ENCODE data around the gene GLI3. TPM values are rescaled to one million over a fixed set of nuclear protein-coding genes. Genes with fewer than 3 reads are reported as not detected.

GLI3 gene
- total RNA-seq, 1 experiment from 2014 or later = 45.0 TPM

DNA sequence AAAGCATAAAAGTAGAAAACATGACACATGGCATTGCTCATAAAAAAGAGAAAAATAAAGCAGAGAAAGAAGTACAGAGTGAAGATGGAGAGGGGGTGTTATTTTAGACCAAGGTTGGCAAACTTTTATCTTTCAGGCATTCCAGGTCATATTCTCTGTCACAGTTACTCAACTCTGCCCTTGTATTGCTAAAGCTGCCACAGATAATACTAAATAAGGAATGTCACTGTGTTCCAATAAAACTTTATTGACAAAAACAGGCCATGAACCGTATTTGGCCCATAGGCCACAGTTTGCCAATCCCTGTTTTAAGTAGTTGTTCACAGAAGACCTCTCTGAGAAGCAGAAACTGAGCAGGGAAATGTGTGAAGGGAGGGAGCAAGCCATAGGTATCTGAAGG lies 167.4 kb downstream of the GLI3 start:
- no peak overlapping the region for H3K27ac ChIP-seq (ENCODE audit: insufficient read length, low read depth, low read length)
- H3K79me2 ChIP-seq (ENCODE audit: insufficient read depth, low read length) = no peaks in the 10 kb centered on the region
- Mint-ChIP-seq H3K4me1 (peaks cover 64 to 66% of the 10 kb centered on the region in 2 experiments), H3K36me3 (ENCODE audit: insufficient read depth in 1 of 3, low read depth in 3 of 3) (no peaks in the 10 kb centered on the region), H3K9me3 (no peaks in the 10 kb centered on the region), H3K27me3 (ENCODE audit: low read depth) (no peaks in the 10 kb centered on the region; the same call in 1 of the 2 replicates), H3K4me3 (no peak overlapping the region), H3K27ac (no peak overlapping the region)
- H3K18ac ChIP-seq (ENCODE audit: insufficient read length, low read depth, low read length) = no peak overlapping the region
- no peaks in the 10 kb centered on the region for H3K23me2 ChIP-seq (ENCODE audit: insufficient read length, low read depth, low read length, poor library complexity, severe bottlenecking)
- H3K4me1 ChIP-seq (ENCODE audit: insufficient read depth, low read length) = peaks cover 14% of the 10 kb centered on the region; the same call in 1 of the 2 replicates
- H2BK5ac ChIP-seq (ENCODE audit: insufficient read length, low read length) = no peak overlapping the region
- H2AFZ ChIP-seq (ENCODE audit: low read length) = no peak overlapping the region
- no CpG with 5 or more reads among the region's 1 CpG for WGBS (ENCODE audit: extremely low coverage, insufficient read length, low lambda C conversion rate)
- no peak for DNase-seq
- H2BK20ac ChIP-seq (ENCODE audit: low read depth, low read length, poor library complexity, severe bottlenecking) = no peak overlapping the region
- no peaks in the 10 kb centered on the region for H3K9me3 ChIP-seq (ENCODE audit: control insufficient read depth, low read depth, low read length)
- no peak overlapping the region for H4K5ac ChIP-seq (ENCODE audit: insufficient read length, low read depth, low read length)
- no peak overlapping the region for H3T11ph ChIP-seq (ENCODE audit: low read length)
- H3K23ac ChIP-seq (ENCODE audit: insufficient read length, low read depth, low read length) = no peak overlapping the region
- no peak overlapping the region for H2BK15ac ChIP-seq (ENCODE audit: low read depth, low read length)
- no peak overlapping the region for H3K14ac ChIP-seq (ENCODE audit: insufficient read depth, low read length)
- no peak overlapping the region for H2AK5ac ChIP-seq (ENCODE audit: insufficient read length, low read length)
- no peak overlapping the region for H3K4me2 ChIP-seq (ENCODE audit: insufficient read depth, insufficient read length, low read length)
- no peaks in the 10 kb centered on the region for H3K27me3 ChIP-seq (ENCODE audit: insufficient read depth, low read length)
- no peaks in the 10 kb centered on the region for H4K20me1 ChIP-seq (ENCODE audit: control insufficient read depth, insufficient read depth, insufficient read length)
- no peak overlapping the region for H2BK120ac ChIP-seq (ENCODE audit: low read depth, low read length, poor library complexity, severe bottlenecking)
- TF ChIP-seq, protein P1, sequence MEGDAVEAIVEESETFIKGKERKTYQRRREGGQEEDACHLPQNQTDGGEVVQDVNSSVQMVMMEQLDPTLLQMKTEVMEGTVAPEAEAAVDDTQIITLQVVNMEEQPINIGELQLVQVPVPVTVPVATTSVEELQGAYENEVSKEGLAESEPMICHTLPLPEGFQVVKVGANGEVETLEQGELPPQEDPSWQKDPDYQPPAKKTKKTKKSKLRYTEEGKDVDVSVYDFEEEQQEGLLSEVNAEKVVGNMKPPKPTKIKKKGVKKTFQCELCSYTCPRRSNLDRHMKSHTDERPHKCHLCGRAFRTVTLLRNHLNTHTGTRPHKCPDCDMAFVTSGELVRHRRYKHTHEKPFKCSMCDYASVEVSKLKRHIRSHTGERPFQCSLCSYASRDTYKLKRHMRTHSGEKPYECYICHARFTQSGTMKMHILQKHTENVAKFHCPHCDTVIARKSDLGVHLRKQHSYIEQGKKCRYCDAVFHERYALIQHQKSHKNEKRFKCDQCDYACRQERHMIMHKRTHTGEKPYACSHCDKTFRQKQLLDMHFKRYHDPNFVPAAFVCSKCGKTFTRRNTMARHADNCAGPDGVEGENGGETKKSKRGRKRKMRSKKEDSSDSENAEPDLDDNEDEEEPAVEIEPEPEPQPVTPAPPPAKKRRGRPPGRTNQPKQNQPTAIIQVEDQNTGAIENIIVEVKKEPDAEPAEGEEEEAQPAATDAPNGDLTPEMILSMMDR (conservative IDR thresholded peaks at IDR 0.05) = no peak
- H4K8ac ChIP-seq (replicated peaks; ENCODE audit: insufficient read length, low read depth, low read length) = no peak overlapping the region
- H4K91ac ChIP-seq (ENCODE audit: insufficient read length, low read depth, low read length) = no peak overlapping the region
- H3K79me1 ChIP-seq (ENCODE audit: insufficient read depth, low read depth, low read length, poor library complexity, severe bottlenecking) = no peaks in the 10 kb centered on the region
- no peak overlapping the region for H3K9ac ChIP-seq (ENCODE audit: extremely low read depth, insufficient read length, low read length)
- no peak overlapping the region for H3K56ac ChIP-seq (ENCODE audit: insufficient read length, low read depth, low read length)
- no peak overlapping the region for H3K4ac ChIP-seq (ENCODE audit: low read depth, low read length)
- no peak overlapping the region for H2BK12ac ChIP-seq (ENCODE audit: insufficient read length, low read depth, low read length)
